Glomerular endothelial cell (primary cell): ENCODE measurements around the gene TPRKB. TPM values are rescaled to one million over a fixed set of nuclear protein-coding genes. Genes with fewer than 3 reads are reported as not detected.
A peak's percentile ranks its signal among the peaks of the same experiment; 100 is the strongest.
"Not testable (repeated sequence)": the region's sequence is repeated elsewhere in the genome, so short reads cannot be mapped to it uniquely, and the experiment has no call there.

Experiments used
- DNase-seq: peaks from one replicate; pipeline ENCODE4 v3.0.0-alpha.2; 2011; ENCODE audit warnings: low read depth, low spot score; ENCODE audit errors: extremely low read depth
- total RNA-seq: library from RNA; depleted of rRNA; stranded (reverse); fragments of >200 nt; gene quantifications from 2 replicates; pipeline ENCODE4 v1.2.3, GENCODE V29; 2015

The TPRKB gene
- total RNA-seq, 1 donor from 2014 or later, result 29.1 TPM

- DNase-seq, result no peak
These were observed 36.3 kb downstream of the TPRKB start for GRCh38 chr2:73700661-73701447.

GRCh38 chr2:73700131-73700611, 37.0 kb downstream of the TPRKB start:
- no peak for DNase-seq

GRCh38 chr2:73699437-73699836, 37.7 kb downstream of the TPRKB start:
- no peak for DNase-seq

- DNase-seq, result no peak
These were observed 39.0 kb downstream of the TPRKB start for GRCh38 chr2:73698101-73698500.

- no peak for DNase-seq
These were observed 39.5 kb downstream of the TPRKB start for GRCh38 chr2:73697606-73698005.

GRCh38 chr2:73696985-73697384, 40.2 kb downstream of the TPRKB start:
- DNase-seq, result not testable (repeated sequence)

GRCh38 chr2:73696521-73696920, 40.6 kb downstream of the TPRKB start:
- DNase-seq, result not testable (repeated sequence)

GRCh38 chr2:73690372-73691088, 46.6 kb downstream of the TPRKB start:
- not testable (repeated sequence) for DNase-seq

- DNase-seq, result not testable (repeated sequence)
These were observed 48.7 kb downstream of the TPRKB start for GRCh38 chr2:73688494-73688893.

GRCh38 chr2:73685764-73686438, 51.2 kb downstream of the TPRKB start:
- DNase-seq, result no peak

- not testable (repeated sequence) for DNase-seq
These were observed 52.2 kb downstream of the TPRKB start for GRCh38 chr2:73684905-73685304.

- DNase-seq, result not testable (repeated sequence)
These were observed 52.8 kb downstream of the TPRKB start for GRCh38 chr2:73684325-73684724.

- peak; percentile 10 for DNase-seq
These were observed 57.1 kb downstream of the TPRKB start for GRCh38 chr2:73679951-73680571.

Other genes with a start within 250 kb of the TPRKB start
- gene NAT8, start 94.9 kb downstream of the TPRKB start, total RNA-seq, result not detected in 2 replicates
- 26.4 and 38.2 TPM in 2 replicates for gene DUSP11, start 42.8 kb upstream of the TPRKB start, total RNA-seq
- gene C2orf78, start 46.8 kb upstream of the TPRKB start, total RNA-seq, result not detected in 2 replicates
- gene STAMBP, start 91.6 kb upstream of the TPRKB start, total RNA-seq, result 24.0 and 25.2 TPM in 2 replicates
- 1.6 TPM in 1 of 2 replicates, not detected in the other for gene ACTG2, start 155.7 kb upstream of the TPRKB start, total RNA-seq
- 54.9 and 63.0 TPM in 2 replicates for gene DGUOK, start 189.5 kb upstream of the TPRKB start, total RNA-seq
- gene TET3, start 247.6 kb upstream of the TPRKB start, total RNA-seq, result 5.7 and 13.7 TPM in 2 replicates